ENCODE measurements around the gene ASTN1.

ASTN1 gene

GRCh38 chr1:177185209-177185608 lies 20.7 kb upstream of the ASTN1 start:
- H3K36me3 ChIP-seq (ENCODE audit: control insufficient read depth in 5 of 5, insufficient read depth in 5 of 5, low read length in 5 of 5) = no peaks in the 10 kb centered on the region
- H3K27ac ChIP-seq (ENCODE audit: low read depth, low read length) = no peak overlapping the region
- H3K9me3 ChIP-seq (ENCODE audit: control insufficient read depth in 5 of 5, low read length in 5 of 5) = no peaks in the 10 kb centered on the region
- no peak overlapping the region for H3K9ac ChIP-seq (ENCODE audit: low read length in 5 of 5)
- peaks cover 0 to 8% (median 0%) of the 10 kb centered on the region in 5 donors for H3K27me3 ChIP-seq (ENCODE audit: control insufficient read depth in 5 of 5, insufficient read depth in 4 of 5, low read length in 5 of 5)
- peaks cover 0 to 7% (median 7%) of the 10 kb centered on the region in 5 donors for H3K4me1 ChIP-seq (ENCODE audit: control insufficient read depth in 5 of 5, insufficient read depth in 5 of 5, low read length in 5 of 5)
- H3K4me3 ChIP-seq (ENCODE audit: low read depth in 1 of 5, low read length in 5 of 5) = no peak overlapping the region

- peaks cover 0 to 8% (median 0%) of the 10 kb centered on the region in 5 donors for H3K27me3 ChIP-seq (ENCODE audit: control insufficient read depth in 5 of 5, insufficient read depth in 4 of 5, low read length in 5 of 5)
- H3K4me1 ChIP-seq (ENCODE audit: control insufficient read depth in 5 of 5, insufficient read depth in 5 of 5, low read length in 5 of 5) = peaks cover 0 to 7% (median 7%) of the 10 kb centered on the region in 5 donors
- H3K4me3 ChIP-seq (ENCODE audit: low read depth in 1 of 5, low read length in 5 of 5) = no peak overlapping the region
- no peak overlapping the region for H3K27ac ChIP-seq (ENCODE audit: low read depth, low read length)
- H3K9ac ChIP-seq (ENCODE audit: low read length in 5 of 5) = no peak overlapping the region
- no peaks in the 10 kb centered on the region for H3K9me3 ChIP-seq (ENCODE audit: control insufficient read depth in 5 of 5, low read length in 5 of 5)
- no peaks in the 10 kb centered on the region for H3K36me3 ChIP-seq (ENCODE audit: control insufficient read depth in 5 of 5, insufficient read depth in 5 of 5, low read length in 5 of 5)
These were observed 19.3 kb upstream of the ASTN1 start for GRCh38 chr1:177183836-177184235.

GRCh38 chr1:177181631-177182291 lies 17.2 kb upstream of the ASTN1 start:
- H3K4me3 ChIP-seq (ENCODE audit: low read depth in 1 of 5, low read length in 5 of 5) = peak overlapping the region; percentile 2 to 53 (median 38)
- H3K27ac ChIP-seq (ENCODE audit: low read depth, low read length) = no peak overlapping the region

GRCh38 chr1:177181280-177181630 lies 16.7 kb upstream of the ASTN1 start:
- Histone ChIP-seq H3K36me3 (ENCODE audit: control insufficient read depth in 5 of 5, insufficient read depth in 5 of 5, low read length in 5 of 5) (no peaks in the 10 kb centered on the region), H3K9me3 (ENCODE audit: control insufficient read depth in 5 of 5, low read length in 5 of 5) (no peaks in the 10 kb centered on the region), H3K27ac (ENCODE audit: low read depth, low read length) (no peak overlapping the region), H3K27me3 (ENCODE audit: control insufficient read depth in 5 of 5, insufficient read depth in 4 of 5, low read length in 5 of 5) (peaks cover 0 to 8% (median 0%) of the 10 kb centered on the region in 5 donors), H3K4me1 (ENCODE audit: control insufficient read depth in 5 of 5, insufficient read depth in 5 of 5, low read length in 5 of 5) (peaks cover 0 to 7% (median 7%) of the 10 kb centered on the region in 5 donors), H3K9ac (ENCODE audit: low read length in 5 of 5) (no peak overlapping the region), H3K4me3 (ENCODE audit: low read depth in 1 of 5, low read length in 5 of 5) (peak overlapping the region in 4 of 5 donors; percentile 2 to 53 (median 24))

More at GRCh38 chr1:177181631-177182291, 17.2 kb upstream of the ASTN1 start:
- Histone ChIP-seq H3K36me3 (ENCODE audit: control insufficient read depth in 5 of 5, insufficient read depth in 5 of 5, low read length in 5 of 5) (no peaks in the 10 kb centered on the region), H3K9me3 (ENCODE audit: control insufficient read depth in 5 of 5, low read length in 5 of 5) (no peaks in the 10 kb centered on the region), H3K27me3 (ENCODE audit: control insufficient read depth in 5 of 5, insufficient read depth in 4 of 5, low read length in 5 of 5) (peaks cover 0 to 8% (median 0%) of the 10 kb centered on the region in 5 donors), H3K9ac (ENCODE audit: low read length in 5 of 5) (no peak overlapping the region), H3K4me1 (ENCODE audit: control insufficient read depth in 5 of 5, insufficient read depth in 5 of 5, low read length in 5 of 5) (peaks cover 0 to 7% (median 7%) of the 10 kb centered on the region in 5 donors)

- Histone ChIP-seq H3K9ac (ENCODE audit: low read length in 5 of 5) (no peak overlapping the region), H3K27me3 (ENCODE audit: control insufficient read depth in 5 of 5, insufficient read depth in 4 of 5, low read length in 5 of 5) (peaks cover 0 to 18% (median 14%) of the 10 kb centered on the region in 5 donors), H3K27ac (ENCODE audit: low read depth, low read length) (no peak overlapping the region), H3K4me1 (ENCODE audit: control insufficient read depth in 5 of 5, insufficient read depth in 5 of 5, low read length in 5 of 5) (peaks cover 0 to 37% (median 22%) of the 10 kb centered on the region in 5 donors), H3K9me3 (ENCODE audit: control insufficient read depth in 5 of 5, low read length in 5 of 5) (no peaks in the 10 kb centered on the region), H3K36me3 (ENCODE audit: control insufficient read depth in 5 of 5, insufficient read depth in 5 of 5, low read length in 5 of 5) (no peaks in the 10 kb centered on the region), H3K4me3 (ENCODE audit: low read depth in 1 of 5, low read length in 5 of 5) (no peak overlapping the region)
These were observed 10.6 kb upstream of the ASTN1 start for GRCh38 chr1:177174921-177175634.

- Histone ChIP-seq H3K27me3 (ENCODE audit: control insufficient read depth in 5 of 5, insufficient read depth in 4 of 5, low read length in 5 of 5) (peaks cover 0 to 26% (median 16%) of the 10 kb centered on the region in 5 donors), H3K4me3 (ENCODE audit: low read depth in 1 of 5, low read length in 5 of 5) (no peak overlapping the region), H3K4me1 (ENCODE audit: control insufficient read depth in 5 of 5, insufficient read depth in 5 of 5, low read length in 5 of 5) (peaks cover 0 to 37% (median 22%) of the 10 kb centered on the region in 5 donors), H3K36me3 (ENCODE audit: control insufficient read depth in 5 of 5, insufficient read depth in 5 of 5, low read length in 5 of 5) (no peaks in the 10 kb centered on the region), H3K27ac (ENCODE audit: low read depth, low read length) (no peak overlapping the region), H3K9ac (ENCODE audit: low read length in 5 of 5) (no peak overlapping the region), H3K9me3 (ENCODE audit: control insufficient read depth in 5 of 5, low read length in 5 of 5) (no peaks in the 10 kb centered on the region)
These were observed 9.5 kb upstream of the ASTN1 start for GRCh38 chr1:177173976-177174375.

GRCh38 chr1:177172866-177173265 lies 8.4 kb upstream of the ASTN1 start:
- no peak overlapping the region for H3K27ac ChIP-seq (ENCODE audit: low read depth, low read length)
- peaks cover 0 to 29% (median 18%) of the 10 kb centered on the region in 5 donors for H3K27me3 ChIP-seq (ENCODE audit: control insufficient read depth in 5 of 5, insufficient read depth in 4 of 5, low read length in 5 of 5)
- no peaks in the 10 kb centered on the region for H3K9me3 ChIP-seq (ENCODE audit: control insufficient read depth in 5 of 5, low read length in 5 of 5)
- no peak overlapping the region for H3K4me3 ChIP-seq (ENCODE audit: low read depth in 1 of 5, low read length in 5 of 5)
- H3K4me1 ChIP-seq (ENCODE audit: control insufficient read depth in 5 of 5, insufficient read depth in 5 of 5, low read length in 5 of 5) = peaks cover 0 to 37% (median 22%) of the 10 kb centered on the region in 5 donors
- H3K9ac ChIP-seq (ENCODE audit: low read length in 5 of 5) = no peak overlapping the region
- H3K36me3 ChIP-seq (ENCODE audit: control insufficient read depth in 5 of 5, insufficient read depth in 5 of 5, low read length in 5 of 5) = no peaks in the 10 kb centered on the region

GRCh38 chr1:177172272-177172671 lies 7.8 kb upstream of the ASTN1 start:
- H3K9me3 ChIP-seq (ENCODE audit: control insufficient read depth in 5 of 5, low read length in 5 of 5) = no peaks in the 10 kb centered on the region
- H3K4me3 ChIP-seq (ENCODE audit: low read depth in 1 of 5, low read length in 5 of 5) = no peak overlapping the region
- peaks cover 0 to 37% (median 22%) of the 10 kb centered on the region in 5 donors for H3K4me1 ChIP-seq (ENCODE audit: control insufficient read depth in 5 of 5, insufficient read depth in 5 of 5, low read length in 5 of 5)
- H3K27me3 ChIP-seq (ENCODE audit: control insufficient read depth in 5 of 5, insufficient read depth in 4 of 5, low read length in 5 of 5) = peaks cover 0 to 29% (median 18%) of the 10 kb centered on the region in 5 donors
- no peak overlapping the region for H3K9ac ChIP-seq (ENCODE audit: low read length in 5 of 5)
- H3K27ac ChIP-seq (ENCODE audit: low read depth, low read length) = no peak overlapping the region
- no peaks in the 10 kb centered on the region for H3K36me3 ChIP-seq (ENCODE audit: control insufficient read depth in 5 of 5, insufficient read depth in 5 of 5, low read length in 5 of 5)

- H3K9me3 ChIP-seq (ENCODE audit: control insufficient read depth in 5 of 5, low read length in 5 of 5) = no peaks in the 10 kb centered on the region
- H3K4me3 ChIP-seq (ENCODE audit: low read depth in 1 of 5, low read length in 5 of 5) = peak overlapping the region in 3 of 5 donors; percentile 51 to 65 (median 53)
- H3K36me3 ChIP-seq (ENCODE audit: control insufficient read depth in 5 of 5, insufficient read depth in 5 of 5, low read length in 5 of 5) = no peaks in the 10 kb centered on the region
- peaks cover 0 to 37% (median 22%) of the 10 kb centered on the region in 5 donors for H3K4me1 ChIP-seq (ENCODE audit: control insufficient read depth in 5 of 5, insufficient read depth in 5 of 5, low read length in 5 of 5)
- H3K27ac ChIP-seq (ENCODE audit: low read depth, low read length) = no peak overlapping the region
- H3K27me3 ChIP-seq (ENCODE audit: control insufficient read depth in 5 of 5, insufficient read depth in 4 of 5, low read length in 5 of 5) = peaks cover 0 to 30% (median 18%) of the 10 kb centered on the region in 5 donors
- H3K9ac ChIP-seq (ENCODE audit: low read length in 5 of 5) = no peak overlapping the region
These were observed 7.1 kb upstream of the ASTN1 start for GRCh38 chr1:177171536-177172123.

All from subcutaneous abdominal adipose tissue (tissue), 5 donors.